ENCODE results near the gene SH2D3A. TPM values are rescaled to one million over a fixed set of nuclear protein-coding genes. Genes with fewer than 3 reads are reported as not detected.

Gene SH2D3A
- total RNA-seq, 1 experiment from 2014 or later = 2.2 TPM

DNA sequence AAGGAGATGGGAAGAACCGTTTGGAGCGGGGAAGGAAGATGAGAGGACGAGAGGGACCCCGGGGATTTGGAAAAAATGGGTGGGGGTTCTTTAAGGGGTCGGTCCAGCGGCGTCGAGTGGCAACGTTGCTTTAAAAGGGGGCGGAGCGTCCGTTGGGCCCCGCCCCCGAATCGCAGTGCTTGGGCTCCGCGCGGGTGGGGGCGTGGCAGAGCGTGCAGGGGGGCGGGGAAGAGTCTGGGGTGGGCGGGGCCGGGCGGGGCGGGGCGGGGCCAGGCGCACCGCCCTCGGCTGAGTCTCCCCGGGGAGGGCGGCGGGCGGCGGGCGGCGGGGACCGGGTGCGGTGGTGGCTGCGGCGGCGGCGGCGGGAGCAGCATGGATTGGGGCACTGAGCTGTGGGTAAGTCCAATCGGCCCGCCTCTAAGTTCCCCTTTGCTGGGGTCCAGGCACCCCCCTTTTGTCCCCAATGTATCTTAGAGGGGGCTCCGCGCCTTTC, 27.8 kb downstream of the SH2D3A start, which contains the start of gene TRIP10:
Gene TRIP10 (plus strand): TSS at position 291 of the 493 bp plus-strand sequence. CDS start 82 bp downstream, at position 373.
- TF ChIP-seq POLR2AphosphoS5 (IDR thresholded peaks at IDR 0.05; ENCODE audit: low read depth, low read length) (no peak), TCF7L2 (IDR thresholded peaks at IDR 0.05; ENCODE audit: low read depth, low read length) (no peak), SIN3A (IDR thresholded peaks at IDR 0.05; ENCODE audit: borderline replicate concordance, insufficient read depth, low read depth, low read length) (no peak)
- TF ChIP-seq, protein P1, sequence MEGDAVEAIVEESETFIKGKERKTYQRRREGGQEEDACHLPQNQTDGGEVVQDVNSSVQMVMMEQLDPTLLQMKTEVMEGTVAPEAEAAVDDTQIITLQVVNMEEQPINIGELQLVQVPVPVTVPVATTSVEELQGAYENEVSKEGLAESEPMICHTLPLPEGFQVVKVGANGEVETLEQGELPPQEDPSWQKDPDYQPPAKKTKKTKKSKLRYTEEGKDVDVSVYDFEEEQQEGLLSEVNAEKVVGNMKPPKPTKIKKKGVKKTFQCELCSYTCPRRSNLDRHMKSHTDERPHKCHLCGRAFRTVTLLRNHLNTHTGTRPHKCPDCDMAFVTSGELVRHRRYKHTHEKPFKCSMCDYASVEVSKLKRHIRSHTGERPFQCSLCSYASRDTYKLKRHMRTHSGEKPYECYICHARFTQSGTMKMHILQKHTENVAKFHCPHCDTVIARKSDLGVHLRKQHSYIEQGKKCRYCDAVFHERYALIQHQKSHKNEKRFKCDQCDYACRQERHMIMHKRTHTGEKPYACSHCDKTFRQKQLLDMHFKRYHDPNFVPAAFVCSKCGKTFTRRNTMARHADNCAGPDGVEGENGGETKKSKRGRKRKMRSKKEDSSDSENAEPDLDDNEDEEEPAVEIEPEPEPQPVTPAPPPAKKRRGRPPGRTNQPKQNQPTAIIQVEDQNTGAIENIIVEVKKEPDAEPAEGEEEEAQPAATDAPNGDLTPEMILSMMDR (IDR thresholded peaks at IDR 0.05) = no peak
- TF ChIP-seq, protein P2, sequence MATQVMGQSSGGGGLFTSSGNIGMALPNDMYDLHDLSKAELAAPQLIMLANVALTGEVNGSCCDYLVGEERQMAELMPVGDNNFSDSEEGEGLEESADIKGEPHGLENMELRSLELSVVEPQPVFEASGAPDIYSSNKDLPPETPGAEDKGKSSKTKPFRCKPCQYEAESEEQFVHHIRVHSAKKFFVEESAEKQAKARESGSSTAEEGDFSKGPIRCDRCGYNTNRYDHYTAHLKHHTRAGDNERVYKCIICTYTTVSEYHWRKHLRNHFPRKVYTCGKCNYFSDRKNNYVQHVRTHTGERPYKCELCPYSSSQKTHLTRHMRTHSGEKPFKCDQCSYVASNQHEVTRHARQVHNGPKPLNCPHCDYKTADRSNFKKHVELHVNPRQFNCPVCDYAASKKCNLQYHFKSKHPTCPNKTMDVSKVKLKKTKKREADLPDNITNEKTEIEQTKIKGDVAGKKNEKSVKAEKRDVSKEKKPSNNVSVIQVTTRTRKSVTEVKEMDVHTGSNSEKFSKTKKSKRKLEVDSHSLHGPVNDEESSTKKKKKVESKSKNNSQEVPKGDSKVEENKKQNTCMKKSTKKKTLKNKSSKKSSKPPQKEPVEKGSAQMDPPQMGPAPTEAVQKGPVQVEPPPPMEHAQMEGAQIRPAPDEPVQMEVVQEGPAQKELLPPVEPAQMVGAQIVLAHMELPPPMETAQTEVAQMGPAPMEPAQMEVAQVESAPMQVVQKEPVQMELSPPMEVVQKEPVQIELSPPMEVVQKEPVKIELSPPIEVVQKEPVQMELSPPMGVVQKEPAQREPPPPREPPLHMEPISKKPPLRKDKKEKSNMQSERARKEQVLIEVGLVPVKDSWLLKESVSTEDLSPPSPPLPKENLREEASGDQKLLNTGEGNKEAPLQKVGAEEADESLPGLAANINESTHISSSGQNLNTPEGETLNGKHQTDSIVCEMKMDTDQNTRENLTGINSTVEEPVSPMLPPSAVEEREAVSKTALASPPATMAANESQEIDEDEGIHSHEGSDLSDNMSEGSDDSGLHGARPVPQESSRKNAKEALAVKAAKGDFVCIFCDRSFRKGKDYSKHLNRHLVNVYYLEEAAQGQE (IDR thresholded peaks at IDR 0.05; ENCODE audit: insufficient read depth in 1 of 2, low read depth in 2 of 2, low read length in 1 of 2) = no peak
- peaks cover 33% of the 10 kb centered on the region for H3K4me1 ChIP-seq (ENCODE audit: control insufficient read depth, insufficient read depth, low read length)
- intact Hi-C loops (cut with micrococcal nuclease; ENCODE audit: unreplicated experiment) = loop anchor here (2.0 kb wide), 1 partner anchor 123 kb away; no protein-coding TSS in a partner anchor
- peak within 1 kb of the TSS; percentile 92 for H3K27ac ChIP-seq (ENCODE audit: low read length)
- ChIA-PET POLR2A (interaction anchor here (0.6 kb wide), 1 partner anchor 13 kb away, joined by 4 read pairs; no protein-coding TSS in a partner anchor), CTCF (interaction anchor here (1.4 kb wide), 1 partner anchor 124 kb away, joined by 11 read pairs; no protein-coding TSS in a partner anchor)
- ATAC-seq = peak; percentile 10
- BruUV-seq (replicated peaks) = no TSS peak
- H3K4me3 ChIP-seq (ENCODE audit: low read depth in 2 of 2, low read length in 2 of 2) = peak within 1 kb of the TSS; percentile 73 to 81
- H3K27me3 ChIP-seq (ENCODE audit: control insufficient read depth, insufficient read depth, low read length) = no peaks in the 10 kb centered on the region
- H3K9me3 ChIP-seq (ENCODE audit: control insufficient read depth, insufficient read depth, low read depth, low read length) = no peaks in the 10 kb centered on the region
- in situ Hi-C loops (cut with HindIII; ENCODE audit: low pct_unique_long_range_greater_than_20kb, low sequenced_read_pairs) = no loop called here
- H3K36me3 ChIP-seq (ENCODE audit: control insufficient read depth, insufficient read depth, low read length) = no peaks in the 10 kb centered on the region; the same call in none of the 2 replicates
- no peak for DNase-seq (ENCODE audit: low read depth, low spot score)

DNA sequence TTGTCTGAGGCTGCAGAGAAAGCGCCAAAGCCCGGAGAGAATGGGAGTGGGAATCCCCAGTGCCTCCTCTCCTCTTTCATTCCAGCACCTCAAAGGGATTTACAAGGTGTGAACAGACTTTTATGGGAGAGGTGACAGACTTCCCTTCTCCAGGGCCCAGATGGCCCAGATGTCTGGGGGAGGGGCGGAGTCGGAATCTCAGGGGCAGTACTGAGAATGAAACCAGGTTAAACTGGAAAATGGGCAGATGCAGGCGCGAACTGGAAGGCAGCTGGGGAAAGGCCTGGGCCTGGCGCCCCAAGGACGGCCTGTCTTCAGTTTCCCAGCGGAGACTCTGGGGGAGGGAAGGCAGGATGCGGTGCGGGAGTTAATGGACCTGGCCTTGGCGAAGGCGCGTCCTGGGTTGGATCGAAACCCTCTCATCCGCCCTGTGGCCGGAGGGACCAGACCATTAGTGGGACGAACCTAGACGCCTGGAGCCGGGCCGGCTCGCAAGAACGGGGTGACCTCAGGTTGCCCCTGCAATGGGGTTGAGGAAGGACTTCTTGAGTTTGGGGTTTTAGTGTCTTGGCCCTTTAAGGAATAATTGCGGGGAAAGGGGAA, 28.3 kb downstream of the SH2D3A start:
- in situ Hi-C loops (cut with HindIII; ENCODE audit: low pct_unique_long_range_greater_than_20kb, low sequenced_read_pairs) (no loop called here), intact Hi-C loops (cut with micrococcal nuclease; ENCODE audit: unreplicated experiment) (loop anchor here (2.0 kb wide), 1 partner anchor 124 kb away; no protein-coding TSS in a partner anchor)
- ATAC-seq = no peak
- POLR2A ChIA-PET = no interaction called here
- Histone ChIP-seq H3K27ac (ENCODE audit: low read length) (peak overlapping the region; percentile 92), H3K36me3 (ENCODE audit: control insufficient read depth, insufficient read depth, low read length) (no peaks in the 10 kb centered on the region; the same call in none of the 2 replicates), H3K9me3 (ENCODE audit: control insufficient read depth, insufficient read depth, low read depth, low read length) (no peaks in the 10 kb centered on the region), H3K27me3 (ENCODE audit: control insufficient read depth, insufficient read depth, low read length) (no peaks in the 10 kb centered on the region), H3K4me3 (ENCODE audit: low read depth in 2 of 2, low read length in 2 of 2) (peak overlapping the region; percentile 43 to 63), H3K4me1 (ENCODE audit: control insufficient read depth, insufficient read depth, low read length) (peaks cover 28% of the 10 kb centered on the region)
- no peak for DNase-seq (ENCODE audit: low read depth, low spot score)
- BruUV-seq (replicated peaks) = no TSS peak
- TF ChIP-seq, protein P1 (IDR thresholded peaks at IDR 0.05) = no peak; the same call in 1 of the 2 replicates
- TF ChIP-seq TCF7L2 (IDR thresholded peaks at IDR 0.05; ENCODE audit: low read depth, low read length) = peak; percentile 93
- CTCF ChIA-PET = interaction anchor here (1.2 to 1.6 kb wide), 3 partner anchors 14 to 125 kb away, joined by 3 to 11 read pairs (median 5); no protein-coding TSS in a partner anchor
